AG20443 (cell line): Measurements from ENCODE around the gene TMED3.
A peak's percentile ranks its signal among the peaks of the same experiment; 100 is the strongest.
"Not testable (repeated sequence)": the region's sequence is repeated elsewhere in the genome, so short reads cannot be mapped to it uniquely, and the experiment has no call there.

Experiments
- DNase-seq: peaks from one replicate; pipeline ENCODE4 v3.0.0; 2012; ENCODE audit warnings: low spot score, mixed read lengths

Gene TMED3

GRCh38 chr15:79316864-79317263 lies 6.0 kb downstream of the TMED3 start:
- no peak for DNase-seq

DNA sequence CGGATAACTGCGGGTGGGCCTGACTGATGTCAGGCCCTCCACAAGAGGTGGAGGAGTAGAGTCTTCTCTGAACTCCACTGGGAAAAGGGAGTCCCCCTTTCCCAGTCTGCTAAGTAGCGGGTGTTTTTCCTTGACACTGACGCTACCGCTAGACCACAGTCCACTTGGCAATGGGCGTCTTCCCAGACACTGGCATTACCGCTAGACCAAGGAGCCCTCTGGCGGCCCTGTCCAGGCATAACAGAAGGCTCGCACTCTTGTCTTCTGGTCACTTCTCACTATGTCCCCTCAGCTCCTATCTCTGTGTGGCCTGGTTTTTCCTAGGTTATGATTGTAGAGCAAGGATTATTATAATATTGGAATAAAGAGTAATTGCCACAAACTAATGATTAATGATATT lies 9.1 kb downstream of the TMED3 start:
- DNase-seq: not testable (repeated sequence)

DNA sequence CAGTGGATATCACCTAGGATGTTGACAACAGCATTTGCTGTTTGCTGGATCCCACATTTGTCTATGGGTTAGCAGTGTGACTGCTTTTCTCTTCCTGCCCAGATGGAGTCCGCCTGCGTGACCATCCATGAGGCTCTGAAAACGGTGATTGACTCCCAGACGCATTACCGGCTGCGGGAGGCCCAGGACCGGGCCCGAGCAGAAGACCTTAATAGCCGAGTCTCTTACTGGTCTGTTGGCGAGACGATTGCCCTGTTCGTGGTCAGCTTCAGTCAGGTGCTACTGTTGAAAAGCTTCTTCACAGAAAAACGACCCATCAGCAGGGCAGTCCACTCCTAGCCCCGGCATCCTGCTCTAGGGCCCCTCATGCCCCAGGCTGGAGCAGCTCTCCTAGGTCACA lies 11.0 kb downstream of the TMED3 start:
- no peak for DNase-seq

GRCh38 chr15:79322306-79322705 lies 11.4 kb downstream of the TMED3 start:
- no peak for DNase-seq

GRCh38 chr15:79322945-79323344 lies 12.0 kb downstream of the TMED3 start:
- DNase-seq: no peak

DNA sequence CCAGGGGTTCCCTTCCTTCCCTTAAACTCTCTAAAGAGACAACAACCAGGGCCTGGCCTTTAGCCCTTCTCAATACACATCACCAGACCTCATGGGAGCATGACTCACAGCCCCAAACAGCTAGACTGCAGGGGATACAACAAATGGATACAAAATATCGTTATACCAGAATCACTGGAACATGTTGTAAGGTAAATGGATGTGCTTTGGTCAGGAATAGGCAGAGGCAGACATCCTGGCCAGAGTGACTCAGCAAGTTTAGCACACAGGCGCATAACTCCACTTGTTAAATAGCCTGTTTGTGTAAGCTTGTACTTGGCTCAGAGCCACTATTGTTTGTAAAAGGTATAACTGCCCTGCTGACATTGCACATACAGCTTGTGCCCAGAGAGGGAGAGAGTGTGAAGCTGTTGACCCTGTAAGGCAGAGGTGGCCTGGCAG lies 18.3 kb downstream of the TMED3 start:
- peak; percentile 44 for DNase-seq

DNA sequence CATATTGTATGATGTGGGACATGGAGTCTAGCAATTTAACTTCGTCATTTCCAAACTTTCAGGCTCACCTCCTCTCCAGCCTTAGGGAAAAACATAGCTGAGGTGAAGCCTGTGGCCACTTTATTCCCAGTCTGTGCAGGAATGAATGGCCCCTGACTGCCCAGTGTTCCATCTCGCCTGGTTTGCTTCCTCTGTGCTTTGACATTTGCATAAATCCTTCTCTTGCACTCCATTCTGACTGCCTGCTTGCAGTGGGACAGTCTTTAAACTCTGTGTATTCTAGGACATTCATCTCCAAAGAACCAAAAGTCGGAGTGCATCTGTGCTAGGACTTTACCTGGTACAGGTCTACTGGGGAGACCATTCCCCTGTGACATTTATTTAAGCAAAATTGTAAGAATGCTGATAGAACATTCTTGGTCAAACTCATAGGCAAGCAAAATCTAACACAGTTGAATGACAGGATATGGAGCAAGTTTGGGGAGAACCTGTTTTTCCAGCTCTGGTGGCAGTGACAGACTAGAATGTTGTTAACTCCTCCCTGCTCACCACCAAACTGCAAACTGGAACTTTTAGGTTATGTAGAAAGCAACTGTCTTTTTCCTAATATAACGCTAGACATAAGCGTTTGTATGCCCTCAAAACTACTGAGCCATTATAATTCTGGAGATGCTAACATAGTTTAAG lies 22.1 kb downstream of the TMED3 start:
- DNase-seq: no peak

- DNase-seq: no peak
Observed at GRCh38 chr15:79337591-79337990, 26.7 kb downstream of the TMED3 start.

DNA sequence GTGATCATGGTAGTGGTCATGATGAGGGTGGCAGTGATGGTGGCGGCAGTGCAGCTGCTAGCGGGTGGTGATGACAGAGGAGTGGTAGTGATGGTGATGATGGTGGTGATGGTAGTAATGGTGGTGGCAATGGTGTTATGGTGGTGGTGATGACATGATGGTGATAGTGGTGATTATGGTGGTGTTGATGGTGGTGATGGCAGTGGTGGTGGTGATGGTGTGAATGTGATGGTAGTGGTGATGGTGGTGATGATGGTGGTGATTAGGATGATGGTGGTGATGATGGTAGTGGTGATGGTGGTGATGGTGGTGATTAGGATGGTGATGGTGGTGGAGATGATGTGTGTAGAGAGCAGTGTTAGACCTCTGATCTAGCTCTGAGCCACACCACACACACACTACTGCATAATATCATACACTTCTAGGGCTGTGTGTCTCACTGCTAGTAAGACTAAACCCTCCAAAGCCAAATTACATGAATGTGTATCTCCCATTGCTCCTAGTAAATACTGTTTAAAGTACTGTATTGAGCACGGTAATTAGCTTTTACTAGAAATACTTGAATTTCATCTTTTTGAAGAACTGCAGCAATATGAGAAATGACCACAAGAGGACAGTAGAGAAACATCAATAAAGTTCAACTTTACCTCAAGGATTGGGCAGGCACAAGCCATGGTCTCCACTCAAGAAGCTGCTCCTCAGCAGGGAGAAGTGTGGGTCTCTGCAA lies 28.8 kb downstream of the TMED3 start:
- DNase-seq: peak; percentile 60

DNA sequence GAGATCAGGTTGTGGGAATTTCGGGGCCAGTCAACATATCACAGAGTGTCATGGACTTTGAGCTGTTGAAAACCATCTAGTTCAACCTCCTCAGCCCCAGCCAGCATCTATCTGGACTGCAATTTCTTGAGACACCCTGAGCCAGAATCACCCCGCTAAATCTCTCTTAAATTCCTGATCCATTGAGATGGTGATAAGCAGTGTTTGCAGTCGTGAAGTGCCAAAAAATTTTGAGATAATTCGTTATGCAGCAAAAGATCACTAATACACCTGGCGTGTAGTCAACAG lies 29.3 kb downstream of the TMED3 start:
- DNase-seq: no peak

GRCh38 chr15:79341396-79341795 lies 30.5 kb downstream of the TMED3 start:
- no peak for DNase-seq

GRCh38 chr15:79349525-79349924 lies 38.6 kb downstream of the TMED3 start:
- no peak for DNase-seq

DNA sequence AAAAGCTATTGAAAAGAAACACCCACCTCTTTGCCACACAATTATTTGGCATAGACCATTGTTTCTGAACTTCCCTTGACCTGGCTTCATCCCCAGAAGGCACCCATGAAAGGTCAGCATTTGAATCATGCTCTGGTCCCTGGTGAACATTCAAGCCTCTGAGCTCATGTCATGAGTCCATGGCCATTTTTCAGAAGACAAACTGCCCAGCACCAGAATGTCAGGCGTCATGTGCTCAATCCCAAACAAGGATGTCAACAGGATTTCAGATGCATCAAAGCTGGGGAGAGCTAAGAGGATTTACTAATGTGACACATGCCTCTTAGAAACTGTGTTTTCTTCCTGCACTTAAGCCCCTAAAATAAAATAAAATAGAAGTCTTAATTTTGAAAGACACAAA lies 41.3 kb downstream of the TMED3 start:
- no peak for DNase-seq

- DNase-seq: no peak
Observed at GRCh38 chr15:79357566-79357965, 46.7 kb downstream of the TMED3 start.

- no peak for DNase-seq
Observed at GRCh38 chr15:79358069-79358468, 47.2 kb downstream of the TMED3 start.

- DNase-seq: no peak
Observed at GRCh38 chr15:79364571-79365240, 53.8 kb downstream of the TMED3 start.

GRCh38 chr15:79365765-79366164 lies 54.9 kb downstream of the TMED3 start:
- DNase-seq: no peak

GRCh38 chr15:79366691-79367090 lies 55.8 kb downstream of the TMED3 start:
- DNase-seq: no peak

DNA sequence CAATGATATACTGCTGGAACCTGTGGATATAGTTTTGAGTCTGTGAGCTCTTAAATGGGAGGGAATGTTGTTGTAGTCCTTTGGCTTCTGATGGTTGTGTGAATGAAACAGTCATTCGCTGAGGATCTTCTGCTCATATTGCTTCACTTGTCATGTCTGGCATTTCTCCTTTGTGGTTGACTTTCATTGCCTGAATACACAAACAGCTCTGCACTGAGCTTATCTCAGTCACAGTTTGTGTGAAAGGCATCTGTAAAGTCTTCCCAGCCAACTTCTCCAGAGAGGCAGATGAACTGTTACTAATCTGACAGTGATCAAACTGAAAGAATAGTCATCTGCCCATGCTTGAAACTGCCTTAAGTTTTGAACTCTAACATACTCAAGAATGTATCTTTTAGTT lies 59.8 kb downstream of the TMED3 start:
- DNase-seq: peak; percentile 51

- no peak for DNase-seq
Observed at GRCh38 chr15:79371591-79371990, 60.7 kb downstream of the TMED3 start.

DNA sequence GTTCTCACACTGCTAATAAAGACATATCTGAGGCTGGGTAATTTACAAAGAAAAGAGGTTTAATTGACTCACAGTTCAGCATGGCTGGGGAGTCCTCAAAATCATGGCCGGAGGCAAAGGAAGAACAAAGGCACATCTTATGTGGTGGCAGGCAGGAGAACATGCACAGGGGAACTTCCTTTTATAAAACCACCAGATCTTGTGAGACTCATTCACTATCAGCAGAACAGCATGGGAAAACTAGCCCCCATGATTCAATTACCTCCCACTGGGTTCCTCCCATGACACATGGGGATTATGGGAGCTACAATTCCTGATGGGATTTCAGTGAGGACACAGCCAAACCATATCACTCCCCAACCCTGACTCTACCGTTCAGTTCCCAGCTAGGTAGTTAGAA lies 61.5 kb downstream of the TMED3 start:
- no peak for DNase-seq
